ENCODE results near the gene RABIF.
"Not testable (repeated sequence)": the region's sequence is repeated elsewhere in the genome, so short reads cannot be mapped to it uniquely, and the experiment has no call there.

RABIF gene

GRCh38 chr1:202888531-202889360 lies at the start of gene RABIF:
TSS of gene RABIF (minus strand) at chr1:202889149. CDS start at chr1:202889098, 51 bp downstream.
- peak; percentile 88 for DNase-seq (ENCODE audit: low read depth)

DNA sequence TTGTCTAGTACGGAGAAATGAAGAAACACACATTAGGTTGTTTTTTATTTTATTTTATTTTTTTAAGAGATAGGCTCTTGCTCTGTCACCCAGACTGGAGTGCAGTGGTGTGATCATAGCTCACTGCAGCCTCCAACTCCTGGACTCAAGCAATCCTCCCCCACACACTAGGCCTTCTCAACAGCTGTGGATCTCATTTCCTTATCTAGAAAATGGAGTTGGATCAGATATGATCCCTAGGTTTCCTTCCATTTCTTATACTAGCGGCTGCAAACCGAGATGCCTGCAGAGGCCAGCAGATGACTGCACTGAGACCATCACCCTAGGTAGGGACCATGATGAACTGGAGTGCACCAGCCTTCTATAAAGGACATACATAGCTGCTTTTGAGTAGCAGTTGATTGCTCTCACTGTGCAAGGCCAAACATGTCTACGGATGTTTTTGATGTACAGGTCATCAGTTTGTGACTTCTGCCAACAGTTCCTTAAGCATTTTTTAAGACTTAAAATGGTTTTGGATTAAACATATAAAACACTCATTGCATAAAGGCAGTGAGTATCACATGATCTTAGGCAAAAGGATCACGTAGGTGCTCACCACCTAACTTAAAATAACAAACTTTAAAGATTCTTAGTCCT lies 49.5 kb upstream of the RABIF start:
- DNase-seq (ENCODE audit: low read depth), result peak; percentile 48

DNA sequence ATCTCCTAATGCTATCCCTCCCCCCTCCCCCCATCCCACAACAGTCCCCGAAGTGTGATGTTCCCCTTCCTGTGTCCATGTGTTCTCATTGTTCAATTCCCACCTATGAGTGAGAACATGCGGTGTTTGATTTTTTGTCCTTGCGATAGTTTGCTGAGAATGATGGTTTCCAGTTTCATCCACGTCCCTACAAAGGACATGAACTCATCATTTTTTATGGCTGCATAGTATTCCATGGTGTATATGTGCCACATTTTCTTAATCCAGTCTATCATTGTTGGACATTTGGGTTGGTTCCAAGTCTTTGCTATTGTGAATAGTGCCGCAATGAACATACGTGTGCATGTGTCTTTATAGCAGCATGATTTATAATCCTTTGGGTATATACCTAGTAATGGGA lies 47.5 kb upstream of the RABIF start:
- DNase-seq (ENCODE audit: low read depth), result not testable (repeated sequence)

DNA sequence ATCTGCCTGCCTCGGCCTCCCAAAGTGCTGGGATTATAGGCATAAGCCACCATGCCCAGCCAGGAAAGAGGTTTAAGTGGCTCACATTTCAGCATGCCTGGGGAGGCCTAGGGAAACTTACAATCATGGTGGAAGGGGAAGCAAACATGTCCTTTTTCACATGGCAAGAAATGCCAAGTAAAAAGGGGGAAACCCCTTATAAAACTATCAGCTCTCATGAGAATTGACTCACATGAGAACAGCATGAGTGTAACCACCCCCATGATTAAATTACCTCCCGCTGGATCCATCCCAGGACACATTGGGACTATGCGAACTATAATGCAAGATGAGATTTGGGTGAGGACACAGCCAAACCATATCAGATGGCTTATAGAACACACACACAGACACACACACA lies 46.9 kb upstream of the RABIF start:
- no peak for DNase-seq (ENCODE audit: low read depth)

GRCh38 chr1:202934755-202935154 lies 45.8 kb upstream of the RABIF start:
- DNase-seq (ENCODE audit: low read depth), result no peak

DNA sequence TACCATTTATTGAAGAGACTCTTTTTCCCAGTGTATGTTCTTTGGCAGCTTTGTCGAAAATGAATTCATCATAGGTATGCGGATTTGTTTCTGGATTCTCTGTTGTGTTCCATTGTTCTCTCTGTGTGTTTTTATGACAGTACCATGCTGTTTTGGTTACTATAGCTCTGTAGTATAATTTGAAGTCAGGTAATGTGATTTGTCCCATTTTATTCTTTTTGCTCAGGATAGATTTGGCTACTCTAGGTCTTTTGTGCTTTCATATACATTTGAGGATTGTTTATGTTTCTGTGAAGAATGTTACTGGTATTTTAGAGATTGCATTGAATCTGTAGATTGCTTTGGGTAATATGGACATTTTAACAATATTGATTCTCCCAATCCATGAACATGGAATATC lies 43.5 kb upstream of the RABIF start:
- DNase-seq (ENCODE audit: low read depth), result no peak

- DNase-seq (ENCODE audit: low read depth), result peak; percentile 95
Observed at GRCh38 chr1:202926581-202927491, 37.9 kb upstream of the RABIF start, which contains the start of gene KLHL12. TSS of gene KLHL12 (minus strand) at chr1:202927234. CDS start at chr1:202925162, 2,072 bp downstream.

DNA sequence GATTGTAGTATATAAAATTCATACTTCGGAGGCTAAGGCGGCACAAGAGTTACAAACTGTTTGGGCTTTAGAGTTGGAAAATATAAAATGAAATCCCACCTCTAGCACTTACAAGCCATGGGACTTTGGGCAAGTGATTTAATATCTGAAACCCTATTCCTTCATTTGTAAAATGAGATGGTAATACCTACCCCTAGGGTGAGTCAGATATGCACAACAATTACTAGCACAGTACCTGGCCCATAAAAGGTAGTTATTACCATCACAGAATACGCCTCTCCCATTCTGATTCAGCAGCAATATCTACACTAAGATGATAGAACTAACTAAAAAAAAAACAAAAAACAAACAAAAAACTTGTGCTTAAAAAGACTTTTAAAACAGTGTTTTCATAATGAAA lies 34.6 kb upstream of the RABIF start:
- DNase-seq (ENCODE audit: low read depth), result no peak

DNA sequence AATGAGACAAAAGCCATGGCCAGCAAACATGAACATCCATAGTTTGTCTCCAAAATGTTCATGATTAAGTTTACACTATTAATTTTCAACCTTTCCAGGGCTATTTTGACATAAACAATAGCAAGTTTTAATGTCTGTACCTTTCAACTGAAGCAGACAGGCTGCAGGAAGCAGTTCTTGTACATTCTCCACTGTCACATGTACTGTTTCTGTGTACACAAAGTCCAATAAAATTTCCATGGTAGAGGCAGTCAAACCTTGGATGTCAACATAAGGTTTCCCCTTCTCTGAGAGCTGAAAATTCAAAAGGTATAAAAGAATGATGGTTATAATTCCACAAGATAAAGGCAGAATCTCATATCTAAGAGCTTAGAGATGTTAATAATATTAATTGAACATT lies 30.7 kb upstream of the RABIF start:
- DNase-seq (ENCODE audit: low read depth), result no peak

- no peak for DNase-seq (ENCODE audit: low read depth)
Observed at GRCh38 chr1:202915146-202915545, 26.2 kb upstream of the RABIF start.

- DNase-seq (ENCODE audit: low read depth), result not testable (repeated sequence)
Observed at GRCh38 chr1:202912476-202912875, 23.5 kb upstream of the RABIF start.

DNA sequence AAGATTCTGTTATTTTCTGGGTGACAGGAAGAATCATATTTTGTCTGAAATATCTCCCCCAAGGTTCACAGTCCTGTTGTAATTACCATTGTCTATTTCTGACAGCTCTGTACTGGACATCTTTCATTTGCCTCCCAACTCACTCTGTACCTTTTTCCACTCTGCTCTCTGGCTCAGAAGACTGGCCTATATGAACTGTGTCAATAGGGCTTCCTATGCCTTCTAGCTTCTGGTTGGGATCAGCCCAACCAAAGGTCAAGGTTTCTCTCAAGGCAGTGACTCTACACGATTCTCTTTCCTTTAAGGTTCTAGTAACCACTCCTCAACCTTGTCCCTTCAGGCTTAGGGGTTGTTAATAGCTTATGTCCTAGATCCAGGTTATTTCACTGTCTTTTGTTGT lies 20.5 kb upstream of the RABIF start:
- DNase-seq (ENCODE audit: low read depth), result no peak

- no peak for DNase-seq (ENCODE audit: low read depth)
Observed at GRCh38 chr1:202908998-202909397, 20.0 kb upstream of the RABIF start.

GRCh38 chr1:202905331-202905730 lies 16.4 kb upstream of the RABIF start:
- no peak for DNase-seq (ENCODE audit: low read depth)

GRCh38 chr1:202903808-202904207 lies 14.9 kb upstream of the RABIF start:
- DNase-seq (ENCODE audit: low read depth), result not testable (repeated sequence)

- DNase-seq (ENCODE audit: low read depth), result no peak
Observed at GRCh38 chr1:202901555-202901954, 12.6 kb upstream of the RABIF start.

DNA sequence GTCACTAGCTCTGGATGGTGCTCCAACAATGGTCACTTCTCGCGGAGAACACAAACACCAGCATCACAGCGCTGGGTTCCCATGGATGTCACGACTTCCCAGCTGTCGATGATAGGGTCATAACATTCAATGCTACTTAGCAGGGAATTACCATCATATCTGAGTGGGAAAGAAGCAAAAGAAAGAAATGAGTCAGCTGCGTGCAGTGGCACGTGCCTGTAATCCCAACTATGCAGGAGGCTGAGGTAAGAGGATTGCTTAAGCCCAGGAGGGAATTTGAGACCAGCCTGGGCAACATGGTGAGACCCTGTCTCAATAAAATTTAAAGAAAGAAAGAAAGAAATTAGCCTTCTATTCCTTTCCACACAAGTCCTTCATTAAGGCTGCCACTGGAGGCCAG lies 3.6 kb upstream of the RABIF start:
- no peak for DNase-seq (ENCODE audit: low read depth)

DNA sequence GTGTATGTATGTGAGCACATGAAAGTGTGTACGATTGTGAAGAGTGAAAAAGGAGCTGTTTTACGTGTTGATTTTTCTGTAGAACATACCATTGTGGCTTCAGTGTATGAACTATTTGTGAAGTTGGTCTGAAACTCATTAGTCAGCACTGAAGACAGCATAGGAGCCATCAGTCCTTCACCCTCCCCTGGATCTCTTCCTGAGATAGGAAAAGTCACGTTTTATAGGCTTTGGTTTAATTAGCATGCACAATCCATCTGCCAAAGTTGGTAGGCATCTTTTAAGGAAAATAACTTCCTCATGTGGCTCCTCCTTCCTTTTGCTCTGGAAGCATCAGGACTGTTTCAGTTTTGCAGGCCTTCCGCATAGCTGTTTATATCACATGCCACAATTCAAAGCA lies 1.4 kb upstream of the RABIF start:
- DNase-seq (ENCODE audit: low read depth), result no peak

- no peak for DNase-seq (ENCODE audit: low read depth)
Observed at GRCh38 chr1:202888221-202888530, 773 bp downstream of the RABIF start.

- DNase-seq (ENCODE audit: low read depth), result no peak
Observed at GRCh38 chr1:202880961-202881460, 7.9 kb downstream of the RABIF start.

DNA sequence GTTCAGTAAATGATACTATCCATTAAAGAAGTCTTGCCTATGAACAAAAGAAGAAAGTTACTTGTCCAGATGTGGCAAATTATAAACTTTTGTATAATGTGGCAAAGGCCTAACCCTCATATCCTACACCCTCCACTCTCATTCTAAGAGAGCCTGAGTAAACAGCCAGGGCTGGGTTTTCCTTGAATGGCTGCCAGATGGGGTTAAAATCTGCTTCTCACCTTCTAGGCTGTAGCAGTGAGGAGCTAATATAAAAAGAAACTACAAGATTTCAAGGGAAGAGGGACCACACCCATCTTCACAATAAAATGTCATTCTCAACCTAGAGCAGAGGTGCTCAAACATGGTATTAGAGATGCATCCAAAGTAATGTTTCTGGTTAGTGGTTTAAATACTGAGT lies 8.9 kb downstream of the RABIF start:
- DNase-seq (ENCODE audit: low read depth), result no peak

DNA sequence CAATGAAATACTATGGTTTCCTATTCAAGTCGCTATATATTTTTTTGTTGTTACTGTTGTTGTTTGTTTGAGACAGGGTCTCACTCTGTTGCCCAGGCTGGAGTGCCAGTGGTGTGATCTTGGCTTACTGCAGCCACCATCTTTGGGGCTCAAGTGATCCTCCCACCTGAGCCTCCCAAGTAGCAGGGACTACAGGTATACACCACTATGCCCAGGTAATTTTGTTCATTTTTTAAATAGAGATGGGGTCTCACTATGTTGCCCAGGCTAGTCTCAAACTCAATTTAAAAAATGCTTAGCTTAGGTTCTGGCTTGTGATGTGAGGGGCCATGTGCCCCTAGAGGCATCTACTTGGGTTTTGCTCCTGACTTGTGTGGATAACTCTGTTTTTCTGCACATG lies 9.8 kb downstream of the RABIF start:
- DNase-seq (ENCODE audit: low read depth), result no peak

Data from CMK (cell line).